Karpas-422 (cell line): ENCODE data around the gene TMEM229B. TPM values are rescaled to one million over a fixed set of nuclear protein-coding genes. Genes with fewer than 3 reads are reported as not detected.

Experiments used
- DNase-seq: peaks from one replicate; pipeline ENCODE4 v3.0.0-alpha.2; 2015
- H2AFZ ChIP-seq: fragments of 200-600 bp; sonication (generic); 2 replicates; pipeline ENCODE4 v1.6.1; 2014; ENCODE audit warnings: antibody characterized with exemption, low read length, mixed read lengths
- H3K27ac ChIP-seq: fragments of 200-600 bp; sonication (generic); 2 replicates; pipeline ENCODE4 v1.5.1; 2014; ENCODE audit warnings: mild to moderate bottlenecking, low read length, moderate library complexity
- H3K27me3 ChIP-seq: fragments of 200-600 bp; sonication (generic); 2 replicates; pipeline ENCODE4 v1.6.1; 2014; ENCODE audit warnings: low read length, mixed read lengths
- H3K36me3 ChIP-seq: fragments of 200-600 bp; sonication (generic); 2 replicates; pipeline ENCODE4 v1.6.1; 2014; ENCODE audit warnings: low read length, mixed read lengths; ENCODE audit not compliant: insufficient read depth
- H3K4me1 ChIP-seq: fragments of 200-600 bp; sonication (generic); 2 replicates; pipeline ENCODE4 v1.6.1; 2014; ENCODE audit warnings: mild to moderate bottlenecking, low read length, mixed read lengths
- H3K4me2 ChIP-seq: fragments of 200-600 bp; sonication (generic); 2 replicates; pipeline ENCODE4 v1.6.1; 2014; ENCODE audit warnings: low read length, low read depth, mild to moderate bottlenecking; ENCODE audit not compliant: poor library complexity, severe bottlenecking
- H3K4me3 ChIP-seq: fragments of 200-600 bp; sonication (generic); 2 replicates; pipeline ENCODE4 v1.5.1; 2014; ENCODE audit warnings: mild to moderate bottlenecking, antibody characterized with exemption, low read length, mixed read lengths
- H3K79me2 ChIP-seq: fragments of 200-600 bp; sonication (generic); 2 replicates; pipeline ENCODE4 v1.6.1; 2014; ENCODE audit warnings: mild to moderate bottlenecking, low read length, mixed read lengths
- H3K9ac ChIP-seq: fragments of 200-600 bp; sonication (generic); 2 replicates; pipeline ENCODE4 v1.6.0; 2014; ENCODE audit warnings: low read length
- H3K9me2 ChIP-seq: fragments of 200-600 bp; sonication (generic), shearing (Covaris generic); replicated peaks from 2 replicates; pipeline ENCODE4 v1.6.0; 2014; ENCODE audit warnings: mild to moderate bottlenecking, low read length, moderate library complexity; ENCODE audit not compliant: insufficient read depth
- H3K9me3 ChIP-seq: fragments of 300-700, 200-600 bp; sonication (generic); 2 replicates; pipeline ENCODE4 v1.6.1; 2014; ENCODE audit warnings: low read length, mixed read lengths
- H4K20me1 ChIP-seq: fragments of 200-600 bp; sonication (generic); 2 replicates; pipeline ENCODE4 v1.6.1; 2014; ENCODE audit warnings: mild to moderate bottlenecking, antibody characterized with exemption, low read length, low read depth; ENCODE audit not compliant: insufficient read depth
- total RNA-seq: library from RNA; depleted of rRNA; stranded (reverse); fragments of >200 nt; shearing (Covaris generic); gene quantifications from 2 replicates; pipeline ENCODE4 v1.2.3, GENCODE V29; 2014; ENCODE audit warnings: low replicate concordance

The TMEM229B gene
- total RNA-seq, 1 experiment from 2014 or later, result 60.2 TPM

GRCh38 chr14:67528276-67528675, 39.8 kb upstream of the TMEM229B start:
- Histone ChIP-seq H3K9ac (no peak overlapping the region), H2AFZ (no peak overlapping the region), H3K27ac (no peak overlapping the region), H3K9me2 (no peaks in the 10 kb centered on the region), H3K4me1 (peaks cover 14% of the 10 kb centered on the region), H4K20me1 (no peaks in the 10 kb centered on the region), H3K4me2 (no peak overlapping the region), H3K4me3 (no peak overlapping the region), H3K79me2 (no peaks in the 10 kb centered on the region), H3K36me3 (no peaks in the 10 kb centered on the region), H3K27me3 (no peaks in the 10 kb centered on the region; the same call in 1 of the 2 replicates), H3K9me3 (no peaks in the 10 kb centered on the region)
- DNase-seq, result no peak

- no peaks in the 10 kb centered on the region for H3K27me3 ChIP-seq
Measured at GRCh38 chr14:67527756-67528155, 39.2 kb upstream of the TMEM229B start.

GRCh38 chr14:67526676-67527459, 38.3 kb upstream of the TMEM229B start:
- peaks cover 8% of the 10 kb centered on the region for H3K4me1 ChIP-seq
- no peaks in the 10 kb centered on the region for H3K79me2 ChIP-seq
- no peak overlapping the region for H3K4me3 ChIP-seq
- H3K27me3 ChIP-seq, result no peaks in the 10 kb centered on the region
- H3K4me2 ChIP-seq, result no peak overlapping the region
- no peaks in the 10 kb centered on the region for H3K9me3 ChIP-seq
- no peak overlapping the region for H2AFZ ChIP-seq
- no peaks in the 10 kb centered on the region for H4K20me1 ChIP-seq
- no peaks in the 10 kb centered on the region for H3K9me2 ChIP-seq
- H3K27ac ChIP-seq, result no peak overlapping the region
- H3K36me3 ChIP-seq, result no peaks in the 10 kb centered on the region
- DNase-seq, result peak; percentile 86
- no peak overlapping the region for H3K9ac ChIP-seq

More at GRCh38 chr14:67527756-67528155, 39.2 kb upstream of the TMEM229B start:
- H3K4me3 ChIP-seq, result no peak overlapping the region
- H3K79me2 ChIP-seq, result no peaks in the 10 kb centered on the region
- H3K27ac ChIP-seq, result no peak overlapping the region
- H2AFZ ChIP-seq, result no peak overlapping the region
- H3K4me1 ChIP-seq, result peaks cover 12% of the 10 kb centered on the region
- no peak overlapping the region for H3K4me2 ChIP-seq
- no peak overlapping the region for H3K9ac ChIP-seq
- no peak for DNase-seq
- no peaks in the 10 kb centered on the region for H4K20me1 ChIP-seq
- no peaks in the 10 kb centered on the region for H3K36me3 ChIP-seq
- no peaks in the 10 kb centered on the region for H3K9me3 ChIP-seq
- H3K9me2 ChIP-seq, result no peaks in the 10 kb centered on the region

DNA sequence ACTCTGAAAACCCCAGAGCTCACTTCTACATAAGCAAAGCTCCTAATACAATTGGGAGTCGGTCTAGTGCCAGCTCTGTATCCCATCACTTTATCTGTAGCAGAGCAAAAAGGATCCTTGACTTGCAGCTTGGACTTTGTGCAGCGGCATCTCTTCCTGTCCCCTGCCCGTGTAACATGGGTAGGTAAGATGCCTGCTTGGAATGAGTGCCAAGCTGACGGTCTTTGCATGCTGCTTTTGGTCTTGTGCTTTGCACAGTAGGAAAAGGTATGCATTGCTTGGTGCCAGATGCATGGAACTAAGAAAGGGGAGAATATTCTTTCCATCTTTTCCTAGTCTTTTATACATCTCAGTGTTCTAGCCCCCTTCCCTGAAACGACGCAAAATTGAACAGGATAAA, 37.7 kb upstream of the TMEM229B start:
- Histone ChIP-seq H3K27ac (no peak overlapping the region), H3K9ac (no peak overlapping the region), H2AFZ (no peak overlapping the region), H3K4me2 (no peak overlapping the region), H3K4me3 (no peak overlapping the region), H3K4me1 (peaks cover 8% of the 10 kb centered on the region), H3K79me2 (no peaks in the 10 kb centered on the region), H3K9me2 (no peaks in the 10 kb centered on the region), H3K36me3 (no peaks in the 10 kb centered on the region), H3K27me3 (no peaks in the 10 kb centered on the region), H3K9me3 (no peaks in the 10 kb centered on the region), H4K20me1 (no peaks in the 10 kb centered on the region)
- no peak for DNase-seq

DNA sequence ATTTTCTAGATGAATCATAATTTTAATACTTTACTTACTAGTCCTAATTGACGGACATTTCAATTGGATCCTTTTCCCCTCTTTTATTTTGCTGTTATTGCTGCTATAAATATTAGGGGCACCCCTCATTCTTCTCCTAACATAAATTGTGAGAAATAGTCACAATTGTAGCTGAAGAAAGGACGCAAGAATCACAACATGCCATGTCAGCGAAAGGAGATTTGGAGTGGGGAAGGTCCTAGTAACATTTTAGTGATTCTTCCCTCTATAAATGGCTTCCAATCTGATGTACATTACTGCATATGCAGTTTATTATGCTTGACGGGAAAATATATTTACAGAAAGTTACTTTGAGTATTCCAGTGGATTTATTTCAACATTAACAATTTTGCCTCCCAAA, 36.9 kb upstream of the TMEM229B start:
- peaks cover 8% of the 10 kb centered on the region for H3K4me1 ChIP-seq
- no peak overlapping the region for H3K9ac ChIP-seq
- H3K4me2 ChIP-seq, result no peak overlapping the region
- DNase-seq, result no peak
- no peaks in the 10 kb centered on the region for H4K20me1 ChIP-seq
- H3K9me2 ChIP-seq, result no peaks in the 10 kb centered on the region
- H2AFZ ChIP-seq, result no peak overlapping the region
- no peaks in the 10 kb centered on the region for H3K9me3 ChIP-seq
- no peaks in the 10 kb centered on the region for H3K36me3 ChIP-seq
- no peak overlapping the region for H3K4me3 ChIP-seq
- no peaks in the 10 kb centered on the region for H3K27me3 ChIP-seq
- no peaks in the 10 kb centered on the region for H3K79me2 ChIP-seq
- H3K27ac ChIP-seq, result no peak overlapping the region

DNA sequence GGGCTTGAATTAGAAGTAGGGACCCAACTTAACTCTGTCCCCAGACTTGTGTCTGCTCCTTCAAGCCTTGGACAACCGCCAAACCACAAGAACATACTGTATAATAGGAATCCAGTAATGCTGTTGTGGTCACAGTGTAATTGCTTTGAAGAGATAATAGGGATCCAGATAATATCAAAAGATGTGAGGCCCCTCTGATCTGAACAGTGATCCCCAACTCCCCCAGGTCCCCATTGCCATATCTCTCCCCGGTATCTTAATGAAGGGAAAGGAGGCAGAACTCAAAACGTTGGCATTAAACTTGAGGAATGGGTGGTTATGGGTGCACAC, 36.1 kb upstream of the TMEM229B start:
- no peak overlapping the region for H2AFZ ChIP-seq
- no peaks in the 10 kb centered on the region for H3K27me3 ChIP-seq

DNA sequence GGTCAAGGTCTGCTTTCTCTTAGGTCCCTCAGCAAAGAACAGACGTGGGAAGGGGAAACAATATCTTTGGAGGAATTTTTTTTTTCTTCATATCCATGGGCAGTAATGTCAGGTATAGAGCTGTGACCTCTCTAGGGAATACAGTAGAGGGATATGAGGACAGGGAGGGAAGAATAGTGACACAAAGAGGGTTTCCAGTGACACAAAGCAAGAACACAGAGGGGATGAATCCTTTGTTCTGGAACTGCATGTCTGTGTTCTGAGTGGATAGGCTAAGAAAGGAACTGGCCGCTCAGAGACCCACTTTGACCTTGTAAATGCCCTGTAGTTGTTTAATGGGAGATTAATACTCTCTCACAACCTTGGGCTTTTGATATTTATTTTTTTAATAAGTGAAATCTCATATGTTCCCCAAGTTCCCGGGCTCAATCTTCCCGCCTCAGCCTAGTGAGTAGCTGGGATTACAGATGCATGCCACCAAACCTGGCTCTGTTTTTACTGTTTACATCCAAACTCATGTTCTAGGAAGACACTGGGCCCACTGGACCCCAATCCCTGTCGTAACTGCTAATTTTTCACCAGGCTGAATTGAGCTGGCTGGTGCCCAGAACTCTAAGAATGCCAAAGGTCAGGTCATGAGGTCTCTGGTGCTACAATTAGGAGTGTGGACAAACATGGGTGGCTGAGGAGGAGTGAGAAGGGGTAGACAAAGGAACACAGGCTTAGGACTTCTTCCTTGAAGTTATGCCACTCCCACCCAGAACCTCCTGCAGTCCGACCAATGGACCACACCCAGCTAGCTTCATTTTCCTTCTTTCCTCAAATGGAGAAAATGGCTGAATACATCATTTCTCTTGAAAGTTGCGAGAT, 35.5 kb upstream of the TMEM229B start:
- Histone ChIP-seq H3K27ac (no peak overlapping the region), H3K27me3 (no peaks in the 10 kb centered on the region), H3K9me3 (no peaks in the 10 kb centered on the region), H3K4me3 (no peak overlapping the region), H4K20me1 (no peaks in the 10 kb centered on the region), H3K4me1 (peaks cover 8% of the 10 kb centered on the region), H3K9ac (no peak overlapping the region), H3K79me2 (no peaks in the 10 kb centered on the region), H2AFZ (no peak overlapping the region), H3K9me2 (no peaks in the 10 kb centered on the region), H3K36me3 (no peaks in the 10 kb centered on the region), H3K4me2 (no peak overlapping the region)
- DNase-seq, result no peak

More for the DNA sequence above, 36.1 kb upstream of the TMEM229B start:
- H3K36me3 ChIP-seq, result no peaks in the 10 kb centered on the region
- no peak overlapping the region for H3K9ac ChIP-seq
- H3K4me3 ChIP-seq, result no peak overlapping the region
- DNase-seq, result no peak
- no peaks in the 10 kb centered on the region for H3K9me2 ChIP-seq
- no peaks in the 10 kb centered on the region for H3K79me2 ChIP-seq
- no peaks in the 10 kb centered on the region for H4K20me1 ChIP-seq
- H3K9me3 ChIP-seq, result no peaks in the 10 kb centered on the region
- H3K4me1 ChIP-seq, result peaks cover 8% of the 10 kb centered on the region
- H3K4me2 ChIP-seq, result no peak overlapping the region
- H3K27ac ChIP-seq, result no peak overlapping the region

GRCh38 chr14:67522270-67522669, 33.7 kb upstream of the TMEM229B start:
- H3K27me3 ChIP-seq, result no peaks in the 10 kb centered on the region
- DNase-seq, result no peak
- H3K4me3 ChIP-seq, result no peak overlapping the region
- no peaks in the 10 kb centered on the region for H3K9me2 ChIP-seq
- H3K79me2 ChIP-seq, result no peaks in the 10 kb centered on the region
- H2AFZ ChIP-seq, result no peak overlapping the region
- H3K4me1 ChIP-seq, result peaks cover 14% of the 10 kb centered on the region
- no peak overlapping the region for H3K4me2 ChIP-seq
- H3K9ac ChIP-seq, result no peak overlapping the region
- H3K9me3 ChIP-seq, result no peaks in the 10 kb centered on the region
- H4K20me1 ChIP-seq, result no peaks in the 10 kb centered on the region
- no peaks in the 10 kb centered on the region for H3K36me3 ChIP-seq
- no peak overlapping the region for H3K27ac ChIP-seq
